GM12875 (cell line): ENCODE measurements around the gene ATP9A.

ENCODE experiments used
- H3K4me3 ChIP-seq: one replicate; pipeline ENCODE4 v1.5.1; 2011; ENCODE audit warnings: low read depth, low read length, control low read depth
- CTCF ChIP-seq: IDR thresholded peaks from 2 replicates; pipeline ENCODE4 v1.5.1; 2011; ENCODE audit warnings: low read depth, mild to moderate bottlenecking, control low read depth, inconsistent platforms, low read length, moderate library complexity, borderline replicate concordance; ENCODE audit not compliant: insufficient read depth

The ATP9A gene

GRCh38 chr20:51602131-51602530 is 166.1 kb downstream of the ATP9A start:
- H3K4me3 ChIP-seq, result no peak overlapping the region
- TF ChIP-seq CTCF, result no peak

GRCh38 chr20:51600950-51601349 is 167.2 kb downstream of the ATP9A start:
- TF ChIP-seq CTCF, result no peak
- H3K4me3 ChIP-seq, result no peak overlapping the region

- no peak for TF ChIP-seq CTCF
- H3K4me3 ChIP-seq, result no peak overlapping the region
Observed at GRCh38 chr20:51600016-51600420, 168.2 kb downstream of the ATP9A start.

- no peak overlapping the region for H3K4me3 ChIP-seq
- no peak for TF ChIP-seq CTCF
Observed at GRCh38 chr20:51598556-51598955, 169.6 kb downstream of the ATP9A start.

- TF ChIP-seq CTCF, result no peak
- no peak overlapping the region for H3K4me3 ChIP-seq
Observed at GRCh38 chr20:51597389-51598231, 170.6 kb downstream of the ATP9A start.

- TF ChIP-seq CTCF, result no peak
- no peak overlapping the region for H3K4me3 ChIP-seq
Observed at GRCh38 chr20:51596668-51597388, 171.4 kb downstream of the ATP9A start.
